Measurements from ENCODE around the gene BCAS1. TPM values are rescaled to one million over a fixed set of nuclear protein-coding genes. Genes with fewer than 3 reads are reported as not detected.
A peak's percentile ranks its signal among the peaks of the same experiment; 100 is the strongest.

The BCAS1 gene
- 4.3 TPM for total RNA-seq (ENCODE audit: insufficient read depth, low replicate concordance)

- no peak for DNase-seq (ENCODE audit: low spot score)
Observed at GRCh38 chr20:54070187-54070987, at the start of gene BCAS1. TSS of gene BCAS1 (minus strand) at chr20:54070594. CDS start at chr20:54058718, 11,876 bp downstream.

DNA sequence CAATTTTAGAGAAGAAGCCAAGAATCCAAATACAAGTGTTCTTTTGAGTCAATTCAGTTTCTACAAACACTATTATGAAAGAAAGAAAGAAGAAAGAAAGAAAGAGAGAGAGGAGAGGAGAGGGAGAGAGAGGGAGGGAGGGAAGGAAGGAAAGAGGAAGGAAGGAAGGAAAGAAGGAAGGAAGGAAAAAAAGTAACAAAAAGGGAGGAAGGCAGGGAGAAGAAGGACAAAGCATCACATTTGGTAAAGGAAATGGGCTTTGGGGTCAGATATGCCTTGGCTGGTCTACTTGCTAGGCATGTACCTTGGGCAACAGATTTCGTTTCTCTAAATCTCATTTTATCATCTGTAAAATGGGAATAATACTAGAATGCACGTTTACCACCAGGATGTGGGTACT lies 49.4 kb upstream of the BCAS1 start:
- DNase-seq (ENCODE audit: low spot score) = no peak

- DNase-seq (ENCODE audit: low spot score) = no peak
Observed at GRCh38 chr20:54118220-54119001, 48.0 kb upstream of the BCAS1 start.

DNA sequence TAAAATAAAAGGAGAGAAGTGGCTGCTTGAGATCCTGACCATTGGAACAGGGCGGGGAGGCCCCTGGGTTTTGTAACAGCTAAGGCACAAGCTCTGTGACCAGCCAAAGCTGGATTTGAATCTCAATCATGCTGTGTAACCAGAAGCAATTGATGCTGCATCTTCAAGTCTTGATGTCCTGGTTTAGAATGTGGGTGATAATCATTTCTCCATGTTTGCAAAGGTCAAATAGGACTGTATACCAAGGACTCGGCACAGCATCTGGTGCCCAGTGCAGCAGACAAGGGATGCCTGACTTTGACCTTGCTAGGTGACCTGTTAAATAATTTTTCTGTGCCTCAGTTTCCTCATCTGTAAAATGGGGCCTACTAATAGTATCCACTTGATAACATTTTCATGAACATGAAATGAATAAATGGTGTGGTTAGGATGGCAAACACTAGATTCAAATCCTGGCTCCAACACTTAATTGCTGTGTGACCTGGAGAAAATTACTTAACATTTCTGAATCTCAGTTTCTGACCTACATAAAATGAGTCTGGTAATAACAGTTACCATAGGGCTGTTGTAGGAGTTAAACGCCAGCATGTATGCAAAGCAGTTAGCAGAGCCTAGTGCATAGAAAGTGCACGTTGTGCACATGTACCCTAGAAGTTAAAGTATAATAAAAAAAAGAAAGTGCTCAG lies 46.3 kb upstream of the BCAS1 start:
- DNase-seq (ENCODE audit: low spot score) = no peak

GRCh38 chr20:54115172-54115854 lies 44.9 kb upstream of the BCAS1 start:
- peak; percentile 98 for DNase-seq (ENCODE audit: low spot score)

- no peak for DNase-seq (ENCODE audit: low spot score)
Observed at GRCh38 chr20:54114109-54114508, 43.7 kb upstream of the BCAS1 start.

DNA sequence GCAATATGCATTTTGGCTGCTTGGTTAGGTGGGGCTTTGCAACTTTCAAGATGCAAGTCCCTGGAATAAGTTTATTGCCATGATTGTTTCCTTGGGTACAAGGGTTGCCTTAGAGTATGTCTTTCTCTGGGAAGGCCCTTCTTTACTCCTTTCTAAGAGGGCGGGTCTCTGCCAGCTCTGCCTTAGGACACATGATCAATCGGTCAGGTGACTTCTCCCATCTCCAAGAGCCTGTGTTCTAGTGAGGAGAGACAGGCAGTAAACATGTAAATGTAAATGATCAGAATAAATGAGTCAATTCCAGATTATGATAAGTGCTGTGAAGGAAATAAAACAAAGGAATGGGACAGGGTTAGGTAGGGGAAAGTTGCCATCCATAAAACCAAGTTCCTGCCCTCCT lies 43.2 kb upstream of the BCAS1 start:
- no peak for DNase-seq (ENCODE audit: low spot score)

GRCh38 chr20:54112221-54112884 lies 42.0 kb upstream of the BCAS1 start:
- no peak for DNase-seq (ENCODE audit: low spot score)

DNA sequence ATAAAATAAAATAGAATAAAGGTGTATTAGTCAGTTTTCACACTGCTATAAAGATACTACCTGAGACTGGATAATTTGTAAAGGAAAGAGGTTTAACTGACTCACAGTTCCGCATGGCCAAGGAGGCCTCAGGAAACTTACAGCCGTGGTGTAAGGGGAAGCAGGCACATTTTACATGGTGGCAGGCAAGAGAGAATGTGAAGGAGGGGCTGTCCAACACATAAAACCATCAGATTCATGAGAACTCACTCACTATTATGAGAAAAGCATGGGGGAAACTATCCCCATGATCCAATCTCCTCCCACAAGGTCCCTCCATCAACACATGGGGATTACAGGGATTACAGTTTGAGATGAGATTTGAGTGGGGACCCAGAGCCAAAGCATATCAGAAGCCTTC lies 41.1 kb upstream of the BCAS1 start:
- no peak for DNase-seq (ENCODE audit: low spot score)

- no peak for DNase-seq (ENCODE audit: low spot score)
Observed at GRCh38 chr20:54110457-54110856, 40.1 kb upstream of the BCAS1 start.

DNA sequence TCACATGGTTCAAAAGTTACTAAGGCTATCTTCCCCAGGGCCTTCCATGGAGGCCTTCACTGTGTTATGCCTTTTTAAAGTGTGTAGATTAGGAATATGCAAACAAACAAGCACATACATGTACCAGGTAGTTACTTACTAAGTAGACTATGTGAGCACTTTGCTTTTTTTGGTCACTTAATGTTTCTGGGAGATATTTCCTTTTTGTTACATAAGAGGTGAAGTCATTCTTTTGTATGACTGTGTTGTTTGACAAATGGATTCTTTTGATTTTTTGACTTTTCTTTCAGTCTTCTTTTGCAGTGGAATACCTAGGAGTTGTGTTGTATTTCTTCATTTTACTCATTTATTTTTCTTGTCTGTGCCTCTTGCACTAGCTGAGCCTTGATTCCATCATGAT lies 39.6 kb upstream of the BCAS1 start:
- no peak for DNase-seq (ENCODE audit: low spot score)

GRCh38 chr20:54108817-54109216 lies 38.4 kb upstream of the BCAS1 start:
- DNase-seq (ENCODE audit: low spot score) = no peak

- DNase-seq (ENCODE audit: low spot score) = no peak
Observed at GRCh38 chr20:54108326-54108642, 37.9 kb upstream of the BCAS1 start.

DNA sequence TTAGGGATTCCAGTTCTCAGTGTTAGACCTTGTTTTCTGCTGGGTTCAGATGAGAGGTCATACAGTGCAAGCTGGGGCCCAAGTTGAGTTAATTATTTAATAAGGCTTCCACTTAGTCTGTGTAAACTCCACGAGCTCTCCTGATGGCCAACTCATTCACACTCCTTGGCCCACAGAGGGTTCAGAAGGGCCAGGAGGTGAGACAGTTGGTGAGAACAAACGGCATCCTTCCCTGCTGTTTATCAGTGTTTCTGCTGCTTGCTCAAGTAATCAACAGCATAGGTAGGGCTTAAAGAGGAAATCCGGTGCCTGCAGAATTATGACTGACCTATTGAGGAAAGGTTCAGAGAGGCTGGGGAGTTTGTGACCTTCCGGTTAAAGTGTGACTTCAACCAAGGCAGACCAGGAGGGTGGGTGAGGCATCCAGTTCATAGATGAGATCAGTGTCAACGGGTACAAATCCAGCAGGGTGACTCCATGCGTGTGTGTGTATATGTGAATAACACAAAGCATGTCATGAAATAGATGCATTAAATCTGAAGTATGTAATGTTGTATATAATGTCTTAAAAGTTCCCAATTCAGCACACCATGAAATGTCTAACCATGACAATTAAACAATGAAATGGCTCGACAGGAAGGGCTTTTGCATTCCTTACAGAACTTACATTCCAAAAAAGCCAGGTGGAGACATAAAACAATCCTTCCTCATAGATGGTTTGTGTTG lies 37.4 kb upstream of the BCAS1 start:
- DNase-seq (ENCODE audit: low spot score) = no peak

DNA sequence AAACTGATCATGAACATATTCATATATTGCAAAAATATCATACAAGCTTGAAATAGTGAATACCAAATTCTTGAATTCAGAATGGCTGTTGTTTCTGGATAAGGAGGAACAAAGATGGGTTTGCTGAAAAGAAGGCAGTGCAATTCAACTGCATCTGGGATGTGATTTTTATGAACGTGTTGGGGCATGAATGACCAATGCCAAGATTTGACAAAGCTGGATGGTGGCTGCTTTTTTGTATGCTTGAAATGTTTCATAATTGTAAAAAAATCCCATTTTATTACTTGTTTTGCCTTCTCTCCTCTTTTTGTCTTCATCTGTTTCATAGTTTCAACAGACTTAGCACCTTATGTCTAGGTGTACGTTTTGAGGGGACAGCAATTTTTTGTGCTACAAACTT lies 36.8 kb upstream of the BCAS1 start:
- no peak for DNase-seq (ENCODE audit: low spot score)

GRCh38 chr20:54106162-54106561 lies 35.8 kb upstream of the BCAS1 start:
- DNase-seq (ENCODE audit: low spot score) = no peak

- peak; percentile 83 for DNase-seq (ENCODE audit: low spot score)
Observed at GRCh38 chr20:54105653-54106052, 35.3 kb upstream of the BCAS1 start.

- peak; percentile 91 for DNase-seq (ENCODE audit: low spot score)
Observed at GRCh38 chr20:54104781-54105180, 34.4 kb upstream of the BCAS1 start.

GRCh38 chr20:54103762-54104600 lies 33.6 kb upstream of the BCAS1 start:
- DNase-seq (ENCODE audit: low spot score) = no peak
